Measurements from ENCODE around the gene GASK1B.

DNA sequence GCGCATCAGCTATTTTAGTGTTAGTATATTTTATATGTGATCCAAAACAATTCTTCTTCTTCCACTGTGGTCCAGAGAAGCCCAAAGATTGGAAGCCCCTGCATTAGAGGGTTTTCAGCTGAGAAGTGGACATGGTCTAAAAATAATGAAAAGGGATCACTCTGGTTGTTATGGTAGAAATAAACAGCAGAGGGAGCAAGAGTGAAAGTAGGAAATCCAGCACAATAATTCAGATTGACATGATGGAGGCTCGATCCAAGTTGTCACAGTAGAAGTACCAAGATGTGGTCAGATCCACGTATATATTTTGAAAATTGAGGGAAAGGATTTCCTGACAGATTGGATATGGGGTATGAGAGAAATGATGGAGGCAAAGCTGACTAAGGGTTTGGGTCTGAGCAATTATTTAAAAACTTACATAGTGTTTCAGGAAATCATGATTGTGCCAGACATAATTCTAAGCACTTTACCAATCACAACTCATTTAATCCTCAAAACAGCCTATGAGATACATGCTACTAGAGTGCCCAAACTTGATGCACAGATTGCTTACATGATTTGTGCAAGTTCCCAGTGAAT, 20.4 kb upstream of the GASK1B start:
- TF ChIP-seq POLR2A (IDR thresholded peaks at IDR 0.05): no peak
- TF ChIP-seq, protein P1, sequence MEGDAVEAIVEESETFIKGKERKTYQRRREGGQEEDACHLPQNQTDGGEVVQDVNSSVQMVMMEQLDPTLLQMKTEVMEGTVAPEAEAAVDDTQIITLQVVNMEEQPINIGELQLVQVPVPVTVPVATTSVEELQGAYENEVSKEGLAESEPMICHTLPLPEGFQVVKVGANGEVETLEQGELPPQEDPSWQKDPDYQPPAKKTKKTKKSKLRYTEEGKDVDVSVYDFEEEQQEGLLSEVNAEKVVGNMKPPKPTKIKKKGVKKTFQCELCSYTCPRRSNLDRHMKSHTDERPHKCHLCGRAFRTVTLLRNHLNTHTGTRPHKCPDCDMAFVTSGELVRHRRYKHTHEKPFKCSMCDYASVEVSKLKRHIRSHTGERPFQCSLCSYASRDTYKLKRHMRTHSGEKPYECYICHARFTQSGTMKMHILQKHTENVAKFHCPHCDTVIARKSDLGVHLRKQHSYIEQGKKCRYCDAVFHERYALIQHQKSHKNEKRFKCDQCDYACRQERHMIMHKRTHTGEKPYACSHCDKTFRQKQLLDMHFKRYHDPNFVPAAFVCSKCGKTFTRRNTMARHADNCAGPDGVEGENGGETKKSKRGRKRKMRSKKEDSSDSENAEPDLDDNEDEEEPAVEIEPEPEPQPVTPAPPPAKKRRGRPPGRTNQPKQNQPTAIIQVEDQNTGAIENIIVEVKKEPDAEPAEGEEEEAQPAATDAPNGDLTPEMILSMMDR (IDR thresholded peaks at IDR 0.05): peak in 2 of 4 experiments; percentile 52 to 57
- TF ChIP-seq POLR2AphosphoS5 (IDR thresholded peaks at IDR 0.05): no peak

All from prostate gland (tissue), 2 donors.